Tibial nerve (tissue), 3 donors: Measurements from ENCODE around the gene SMG6.

Experiments
- POLR2A ChIP-seq, 2 donors: fragments of 450-650 bp; IDR thresholded peaks; one replicate each; pipeline ENCODE4 v1.6.1; 2017; ENCODE audit warnings: antibody characterized with exemption in 2 of 2, mild to moderate bottlenecking in 2 of 2, moderate library complexity in 2 of 2
- TF ChIP-seq, protein P1 (sequence below), 5 experiments: fragments of 200-600 bp in 3 of 5; fragments of 450-650 bp in 2 of 5; sonication (generic) in 3 of 5; IDR thresholded peaks; one replicate each; pipeline ENCODE4 v1.5.1; 2016 to 2019; ENCODE audit warnings: antibody characterized with exemption in 5 of 5, mild to moderate bottlenecking in 3 of 5, moderate library complexity in 2 of 5

DNA sequence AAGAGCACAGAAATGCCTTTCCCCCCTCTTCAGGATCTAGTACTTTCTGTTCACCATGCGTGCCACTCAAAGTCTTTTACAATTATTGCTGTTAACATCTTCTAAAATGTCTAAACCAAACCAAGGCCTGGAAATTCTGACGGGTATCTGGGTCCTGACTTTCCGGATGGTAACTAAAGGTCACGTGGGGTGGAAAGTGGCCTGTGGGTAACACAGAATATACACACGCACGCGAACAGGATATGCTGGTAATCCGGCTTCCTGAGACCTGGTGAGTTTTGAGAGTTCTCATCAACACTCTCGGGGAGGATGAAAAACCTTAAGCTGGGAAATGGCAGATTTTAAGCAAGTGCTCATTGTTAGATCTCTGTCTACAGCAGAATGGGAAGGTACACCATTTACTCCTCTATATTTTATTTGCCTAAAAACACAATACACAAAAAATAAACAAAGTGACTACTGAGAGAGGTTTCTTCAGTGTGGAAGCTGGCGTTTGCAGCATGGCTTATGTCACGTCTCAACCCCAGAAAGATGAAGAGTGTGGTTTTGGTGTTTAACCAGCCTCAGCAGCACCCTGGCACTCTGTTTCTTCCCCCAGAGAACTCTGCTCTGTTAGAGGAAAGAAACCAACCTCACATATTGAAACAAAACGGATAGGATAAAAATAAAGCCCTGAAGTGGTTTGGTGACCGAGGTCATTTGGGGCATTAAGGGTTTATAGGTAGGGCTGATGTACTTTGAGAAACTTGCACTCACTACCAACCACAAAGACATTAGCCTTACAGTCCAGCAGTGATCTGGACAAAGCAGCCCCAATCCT, 37.3 kb downstream of the SMG6 start:
- TF ChIP-seq, protein P1, sequence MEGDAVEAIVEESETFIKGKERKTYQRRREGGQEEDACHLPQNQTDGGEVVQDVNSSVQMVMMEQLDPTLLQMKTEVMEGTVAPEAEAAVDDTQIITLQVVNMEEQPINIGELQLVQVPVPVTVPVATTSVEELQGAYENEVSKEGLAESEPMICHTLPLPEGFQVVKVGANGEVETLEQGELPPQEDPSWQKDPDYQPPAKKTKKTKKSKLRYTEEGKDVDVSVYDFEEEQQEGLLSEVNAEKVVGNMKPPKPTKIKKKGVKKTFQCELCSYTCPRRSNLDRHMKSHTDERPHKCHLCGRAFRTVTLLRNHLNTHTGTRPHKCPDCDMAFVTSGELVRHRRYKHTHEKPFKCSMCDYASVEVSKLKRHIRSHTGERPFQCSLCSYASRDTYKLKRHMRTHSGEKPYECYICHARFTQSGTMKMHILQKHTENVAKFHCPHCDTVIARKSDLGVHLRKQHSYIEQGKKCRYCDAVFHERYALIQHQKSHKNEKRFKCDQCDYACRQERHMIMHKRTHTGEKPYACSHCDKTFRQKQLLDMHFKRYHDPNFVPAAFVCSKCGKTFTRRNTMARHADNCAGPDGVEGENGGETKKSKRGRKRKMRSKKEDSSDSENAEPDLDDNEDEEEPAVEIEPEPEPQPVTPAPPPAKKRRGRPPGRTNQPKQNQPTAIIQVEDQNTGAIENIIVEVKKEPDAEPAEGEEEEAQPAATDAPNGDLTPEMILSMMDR (IDR thresholded peaks at IDR 0.05) = no peak
- TF ChIP-seq POLR2A (IDR thresholded peaks at IDR 0.05) = no peak
